IMR-90 (cell line): Measurements from ENCODE around the gene EPB41L2. TPM values are rescaled to one million over a fixed set of nuclear protein-coding genes. Genes with fewer than 3 reads are reported as not detected.

Experiments
- ATAC-seq: fragments of 200-7000 bp; cut with Tn5 transposase; 2 replicates; pipeline ENCODE4 v1.9.1; 2020; ENCODE audit warnings: low read depth, mild to moderate bottlenecking, moderate library complexity
- BruUV-seq: library from RNA; stranded (reverse); fragments of 400-500 nt; replicated peaks from 2 replicates; lab custom pipeline; 2021; lab: Mats Ljungman, UMichigan
- CTCF ChIA-PET: fragments of 300-600 bp; formaldehyde crosslinking; extraction: SDS; loops from one replicate; lab custom pipeline; 2021; ENCODE audit warnings: antibody characterized with exemption; lab: Yijun Ruan, JAX
- POLR2A ChIA-PET: fragments of 300-600 bp; sonication (Branson Sonifier 250); formaldehyde crosslinking; loops from one replicate; lab custom pipeline; 2022; ENCODE audit warnings: antibody characterized with exemption; ENCODE audit not compliant: unreplicated experiment; lab: Charles Lee
- DNase-seq: peaks from one replicate; pipeline ENCODE4 v3.0.0; 2013
- H2AFZ ChIP-seq: replicated peaks from 2 replicates; pipeline ENCODE3; 2013; ENCODE audit warnings: low read length, mild to moderate bottlenecking; ENCODE audit not compliant: poor library complexity
- H2AK5ac ChIP-seq: 2 replicates; pipeline ENCODE4 v1.6.1; 2013; ENCODE audit warnings: low read depth, low read length, inconsistent platforms
- H2AK9ac ChIP-seq: replicated peaks from 2 replicates; pipeline ENCODE3; 2013; ENCODE audit warnings: mild to moderate bottlenecking, low read depth, low read length, moderate library complexity; ENCODE audit not compliant: poor library complexity
- H2BK120ac ChIP-seq: 2 replicates; pipeline ENCODE4 v1.6.1; 2013; ENCODE audit warnings: low read depth, low read length, inconsistent platforms
- H2BK15ac ChIP-seq: 3 replicates; pipeline ENCODE4 v1.6.1; 2013; ENCODE audit warnings: low read depth, low read length, inconsistent platforms
- H2BK20ac ChIP-seq: 2 replicates; pipeline ENCODE4 v1.6.1; 2013; ENCODE audit warnings: low read depth, mild to moderate bottlenecking, inconsistent platforms, low read length, moderate library complexity
- H2BK5ac ChIP-seq: 2 replicates; pipeline ENCODE4 v1.6.1; 2013; ENCODE audit warnings: mild to moderate bottlenecking, low read depth, low read length, inconsistent platforms; ENCODE audit not compliant: poor library complexity, severe bottlenecking
- H3K14ac ChIP-seq: replicated peaks from 2 replicates; pipeline ENCODE4 v1.6.1; 2013; ENCODE audit warnings: low read depth, low read length, inconsistent platforms
- H3K18ac ChIP-seq: 2 replicates; pipeline ENCODE4 v1.6.1; 2013; ENCODE audit warnings: low read depth, low read length, control low read depth
- H3K23ac ChIP-seq: 2 replicates; pipeline ENCODE4 v1.6.1; 2013; ENCODE audit warnings: low read depth, low read length, inconsistent platforms
- H3K27ac ChIP-seq: 2 replicates; pipeline ENCODE4 v1.5.1; 2013; ENCODE audit warnings: mild to moderate bottlenecking, control low read depth, low read length; ENCODE audit not compliant: insufficient read depth
- H3K27me3 ChIP-seq: 2 replicates; pipeline ENCODE4 v1.6.1; 2013; ENCODE audit warnings: low read length; ENCODE audit not compliant: control insufficient read depth, insufficient read depth
- H3K36me3 ChIP-seq: 2 replicates; pipeline ENCODE4 v1.6.1; 2013; ENCODE audit warnings: low read length, mixed read lengths; ENCODE audit not compliant: control insufficient read depth, insufficient read depth
- H3K4ac ChIP-seq: 2 replicates; pipeline ENCODE4 v1.6.1; 2013; ENCODE audit warnings: low read depth, low read length, inconsistent platforms
- H3K4me1 ChIP-seq: 2 replicates; pipeline ENCODE4 v1.6.1; 2013; ENCODE audit warnings: low read length, mixed read lengths; ENCODE audit not compliant: control insufficient read depth, insufficient read depth
- H3K4me2 ChIP-seq: 2 replicates; pipeline ENCODE4 v1.6.1; 2013; ENCODE audit warnings: low read depth, mild to moderate bottlenecking, control low read depth, low read length, moderate library complexity
- H3K4me3 ChIP-seq: 2 replicates; pipeline ENCODE4 v1.5.1; 2013; ENCODE audit warnings: low read depth, mild to moderate bottlenecking, control low read depth, low read length, moderate library complexity; ENCODE audit not compliant: insufficient read depth
- H3K56ac ChIP-seq: 2 replicates; pipeline ENCODE4 v1.6.1; 2013; ENCODE audit warnings: low read length, inconsistent platforms; ENCODE audit not compliant: insufficient read depth; ENCODE audit errors: extremely low read depth
- H3K79me1 ChIP-seq, 2 experiments: 2 replicates each; pipeline ENCODE4 v1.6.1; 2013; ENCODE audit warnings: low read length in 2 of 2, inconsistent platforms in 1 of 2, low read depth in 1 of 2
- H3K9ac ChIP-seq: 2 replicates; pipeline ENCODE4 v1.6.1; 2013; ENCODE audit warnings: low read depth, low read length, control low read depth
- H3K9me1 ChIP-seq: 2 replicates; pipeline ENCODE4 v1.6.1; 2013; ENCODE audit warnings: low read length, inconsistent platforms; ENCODE audit not compliant: insufficient read depth
- H3K9me3 ChIP-seq: 2 replicates; pipeline ENCODE4 v1.6.1; 2013; ENCODE audit warnings: low read length; ENCODE audit not compliant: control insufficient read depth, insufficient read depth
- H4K20me1 ChIP-seq: 2 replicates; pipeline ENCODE4 v1.6.1; 2013; ENCODE audit warnings: low read length, inconsistent platforms; ENCODE audit not compliant: insufficient read depth
- H4K5ac ChIP-seq: 2 replicates; pipeline ENCODE4 v1.6.1; 2013; ENCODE audit warnings: mild to moderate bottlenecking, low read depth, low read length, control low read depth
- H4K8ac ChIP-seq, 2 experiments: 2 replicates each; pipeline ENCODE4 v1.6.1; 2013; ENCODE audit warnings: low read depth in 2 of 2, low read length in 2 of 2, control low read depth in 1 of 2, inconsistent platforms in 1 of 2
- H4K91ac ChIP-seq: 2 replicates; pipeline ENCODE4 v1.6.1; 2013; ENCODE audit warnings: low read depth, low read length, inconsistent platforms; ENCODE audit not compliant: insufficient read depth
- BHLHE40 ChIP-seq: fragments of 150-350 bp; IDR thresholded peaks from 2 replicates; pipeline ENCODE4 v1.6.1; 2016; ENCODE audit warnings: mild to moderate bottlenecking, low read depth, low read length
- CEBPB ChIP-seq: IDR thresholded peaks from 2 replicates; pipeline ENCODE4 v1.6.1; 2012; ENCODE audit warnings: low read depth, low read length, improper control_type of control experiment
- CHD1 ChIP-seq: IDR thresholded peaks from 2 replicates; pipeline ENCODE4 v1.6.1; 2012; ENCODE audit warnings: low read depth, low read length, improper control_type of control experiment
- ELK1 ChIP-seq: fragments of 150-350 bp; IDR thresholded peaks from 2 replicates; pipeline ENCODE4 v1.6.1; 2016; ENCODE audit warnings: low read depth, mild to moderate bottlenecking, low read length, moderate library complexity, borderline replicate concordance
- FOS ChIP-seq: fragments of 150-350 bp; IDR thresholded peaks from 2 replicates; pipeline ENCODE4 v1.6.1; 2016; ENCODE audit warnings: low read depth, low read length
- MAFK ChIP-seq: IDR thresholded peaks from 2 replicates; pipeline ENCODE4 v1.6.1; 2012; ENCODE audit warnings: low read depth, low read length, improper control_type of control experiment
- MAZ ChIP-seq: IDR thresholded peaks from 2 replicates; pipeline ENCODE4 v1.6.1; 2012; ENCODE audit warnings: low read depth, mild to moderate bottlenecking, low read length, improper control_type of control experiment, moderate library complexity, borderline replicate concordance
- MXI1 ChIP-seq: IDR thresholded peaks from 2 replicates; pipeline ENCODE4 v1.6.1; 2012; ENCODE audit warnings: low read depth, mild to moderate bottlenecking, low read length, moderate library complexity, borderline replicate concordance
- NFE2L2 ChIP-seq: fragments of 150-350 bp; IDR thresholded peaks from 2 replicates; pipeline ENCODE4 v1.6.1; 2016; ENCODE audit warnings: low read depth, mild to moderate bottlenecking, low read length
- POLR2A ChIP-seq: IDR thresholded peaks from 2 replicates; pipeline ENCODE4 v1.6.1; 2012; ENCODE audit warnings: mild to moderate bottlenecking, low read depth, low read length
- RAD21 ChIP-seq: IDR thresholded peaks from 2 replicates; pipeline ENCODE4 v1.6.1; 2012; ENCODE audit warnings: low read length, improper control_type of control experiment
- RCOR1 ChIP-seq: IDR thresholded peaks from 2 replicates; pipeline ENCODE4 v1.6.1; 2012; ENCODE audit warnings: mild to moderate bottlenecking, low read length, improper control_type of control experiment; ENCODE audit not compliant: insufficient replicate concordance
- RFX5 ChIP-seq: IDR thresholded peaks from 2 replicates; pipeline ENCODE4 v1.8.0; 2012; ENCODE audit warnings: low read depth, mild to moderate bottlenecking, low read length, moderate library complexity
- SMC3 ChIP-seq: fragments of 150-350 bp; IDR thresholded peaks from 2 replicates; pipeline ENCODE4 v1.6.1; 2016; ENCODE audit warnings: low read depth, mild to moderate bottlenecking, antibody characterized with exemption, low read length, moderate library complexity
- USF2 ChIP-seq: fragments of 150-350 bp; IDR thresholded peaks from 2 replicates; pipeline ENCODE4 v1.6.1; 2017; ENCODE audit warnings: mild to moderate bottlenecking, antibody characterized with exemption, low read length, low read depth
- WGBS, 2 experiments: methylation state at CpG; one replicate each; pipeline versions ENCODE4 v1.1.5 to v1.1.7; 2013; ENCODE audit warnings: missing lambda C conversion rate in 2 of 2; ENCODE audit not compliant: insufficient read length in 1 of 2; ENCODE audit errors: extremely low coverage in 2 of 2; 5-methylcytosine and 5-hydroxymethylcytosine counted together
- dilution Hi-C: fragments of 300-500 bp; cut with HindIII; formaldehyde crosslinking; loops from one replicate; pipeline ENCODE4 v1.14.3; 2018; ENCODE audit warnings: low sequenced_read_pairs; ENCODE audit not compliant: unreplicated experiment
- in situ Hi-C: fragments of 300-500 bp; cut with MboI; formaldehyde crosslinking; loops from 3 replicates; pipeline ENCODE4 v1.14.3; 2019; ENCODE audit warnings: low sequenced_read_pairs, inconsistent platforms, mixed read lengths
- intact Hi-C: fragments of 100-400 bp; cut with micrococcal nuclease; formaldehyde crosslinking; loops from 2 replicates; pipeline ENCODE4 v1.10.0; 2022
- polyA plus RNA-seq, 3 experiments: library from polyadenylated mRNA; depleted of rRNA; stranded (reverse); fragments of >200 nt; gene quantifications; 2 replicates each; pipeline ENCODE4 v1.2.3, GENCODE V29; 2012; ENCODE audit warnings: low replicate concordance in 1 of 3
- total RNA-seq: library from RNA; depleted of rRNA; stranded (reverse); fragments of >200 nt; gene quantifications from 2 replicates; pipeline ENCODE4 v1.2.3, GENCODE V29; 2012
- TF ChIP-seq, protein P1 (sequence below): conservative IDR thresholded peaks from 2 replicates; pipeline ENCODE4 v1.5.1; 2012; ENCODE audit warnings: mild to moderate bottlenecking, low read depth, low read length, improper control_type of control experiment

The EPB41L2 gene
- total and polyA plus RNA-seq, 2 of the 4 experiments (the other 2 are of a cell fraction) = 85.7 to 99.8 TPM

GRCh38 chr6:130936933-130937332 is 126.1 kb downstream of the EPB41L2 start:
- intact Hi-C loops = no loop called here
- H3K27me3 ChIP-seq = no peaks in the 10 kb centered on the region
- H4K20me1 ChIP-seq = peaks cover 5% of the 10 kb centered on the region; the same call in 1 of the 2 replicates
- dilution Hi-C loops = no loop called here
- no peak for ATAC-seq
- ChIA-PET CTCF (interaction anchor here (1.6 kb wide), 1 partner anchor 89 kb away, joined by 3 read pairs; no protein-coding TSS in a partner anchor), POLR2A (no interaction called here)
- no peak overlapping the region for H2BK5ac ChIP-seq
- no peaks in the 10 kb centered on the region for H3K9me3 ChIP-seq
- no peaks in the 10 kb centered on the region for H3K36me3 ChIP-seq
- no peak overlapping the region for H3K4me3 ChIP-seq
- no peak overlapping the region for H3K4me2 ChIP-seq
- no peak overlapping the region for H4K91ac ChIP-seq
- no peak overlapping the region; the same call in 2 of the 3 replicates for H2BK15ac ChIP-seq
- no TSS peak for BruUV-seq
- no peak for TF ChIP-seq MXI1
- no peak for TF ChIP-seq FOS
- TF ChIP-seq, protein P1, sequence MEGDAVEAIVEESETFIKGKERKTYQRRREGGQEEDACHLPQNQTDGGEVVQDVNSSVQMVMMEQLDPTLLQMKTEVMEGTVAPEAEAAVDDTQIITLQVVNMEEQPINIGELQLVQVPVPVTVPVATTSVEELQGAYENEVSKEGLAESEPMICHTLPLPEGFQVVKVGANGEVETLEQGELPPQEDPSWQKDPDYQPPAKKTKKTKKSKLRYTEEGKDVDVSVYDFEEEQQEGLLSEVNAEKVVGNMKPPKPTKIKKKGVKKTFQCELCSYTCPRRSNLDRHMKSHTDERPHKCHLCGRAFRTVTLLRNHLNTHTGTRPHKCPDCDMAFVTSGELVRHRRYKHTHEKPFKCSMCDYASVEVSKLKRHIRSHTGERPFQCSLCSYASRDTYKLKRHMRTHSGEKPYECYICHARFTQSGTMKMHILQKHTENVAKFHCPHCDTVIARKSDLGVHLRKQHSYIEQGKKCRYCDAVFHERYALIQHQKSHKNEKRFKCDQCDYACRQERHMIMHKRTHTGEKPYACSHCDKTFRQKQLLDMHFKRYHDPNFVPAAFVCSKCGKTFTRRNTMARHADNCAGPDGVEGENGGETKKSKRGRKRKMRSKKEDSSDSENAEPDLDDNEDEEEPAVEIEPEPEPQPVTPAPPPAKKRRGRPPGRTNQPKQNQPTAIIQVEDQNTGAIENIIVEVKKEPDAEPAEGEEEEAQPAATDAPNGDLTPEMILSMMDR = no peak
- no peak for TF ChIP-seq RCOR1
- TF ChIP-seq CEBPB = no peak
- TF ChIP-seq BHLHE40 = no peak
- no peak for TF ChIP-seq ELK1
- TF ChIP-seq SMC3 = no peak
- no peak for TF ChIP-seq RFX5
- no peak for TF ChIP-seq MAZ
- TF ChIP-seq NFE2L2 = no peak
- TF ChIP-seq RAD21 = no peak
- no peak for TF ChIP-seq USF2
- no peak for TF ChIP-seq POLR2A
- TF ChIP-seq MAFK = no peak
- no peak for TF ChIP-seq CHD1
- peak overlapping the region; percentile 71 for H3K18ac ChIP-seq
- peak overlapping the region in 1 of 2 experiments; percentile 13; a peak in 1 of 4 replicates for H4K8ac ChIP-seq
- H2BK120ac ChIP-seq = no peak overlapping the region
- H3K9ac ChIP-seq = no peak overlapping the region
- peaks cover 16% of the 10 kb centered on the region for H3K4me1 ChIP-seq
- no peak overlapping the region; the same call in 1 of the 2 replicates for H3K4ac ChIP-seq
- WGBS, 2 experiments = no CpG with 5 or more reads among the region's 5 CpGs
- no peak overlapping the region for H2AFZ ChIP-seq
- DNase-seq = no peak
- no peak overlapping the region for H2BK20ac ChIP-seq
- H3K79me1 ChIP-seq = peaks cover 34 to 57% of the 10 kb centered on the region in 2 experiments
- peak overlapping the region; percentile 70; the same call in 1 of the 2 replicates for H3K23ac ChIP-seq
- no peak overlapping the region for H2AK9ac ChIP-seq
- no peak overlapping the region for H3K27ac ChIP-seq
- peak overlapping the region; percentile 63; the same call in 1 of the 2 replicates for H2AK5ac ChIP-seq
- in situ Hi-C loops = no loop called here
- no peak overlapping the region for H4K5ac ChIP-seq
- peaks cover 13% of the 10 kb centered on the region; the same call in 1 of the 2 replicates for H3K9me1 ChIP-seq
- no peak overlapping the region for H3K56ac ChIP-seq
- H3K14ac ChIP-seq = peak overlapping the region; percentile 57
